GM19372 (cell line): ENCODE measurements around the gene PPP2R5D.
A peak's percentile ranks its signal among the peaks of the same experiment; 100 is the strongest.
"Not testable (repeated sequence)": the region's sequence is repeated elsewhere in the genome, so short reads cannot be mapped to it uniquely, and the experiment has no call there.

Experiments
- ATAC-seq: cut with Tn5 transposase; IDR thresholded peaks from one replicate; pipeline ENCODE4 v1.9.1; 2021; ENCODE audit warnings: mild to moderate bottlenecking, low read depth, moderate library complexity; ENCODE audit not compliant: unreplicated experiment

The PPP2R5D gene

GRCh38 chr6:42988486-42989020 lies 4.2 kb downstream of the PPP2R5D start:
- ATAC-seq, result no peak

DNA sequence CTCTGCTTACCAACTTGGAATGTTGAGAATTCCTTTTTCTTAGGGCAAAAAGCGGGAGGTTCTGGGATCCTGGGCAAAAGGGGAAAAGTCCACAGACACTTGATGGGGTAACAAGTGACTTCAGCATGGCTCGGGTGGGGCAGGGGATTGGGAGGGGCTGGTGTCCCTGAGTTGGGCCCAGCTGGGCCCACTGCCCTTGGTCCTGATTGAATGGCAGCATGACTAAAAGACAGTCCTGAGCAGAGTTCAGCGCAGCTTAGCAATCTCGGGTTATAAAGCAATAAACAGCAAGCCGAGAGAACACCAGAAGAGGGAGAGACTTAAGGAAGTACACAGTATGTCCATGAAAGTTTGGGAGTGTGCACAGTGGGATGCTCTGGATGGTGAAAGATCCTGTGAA lies 5.6 kb downstream of the PPP2R5D start:
- ATAC-seq, result no peak

GRCh38 chr6:42993445-42993844 lies 9.1 kb downstream of the PPP2R5D start:
- no peak for ATAC-seq

- no peak for ATAC-seq
Observed at GRCh38 chr6:42996513-42996912, 12.1 kb downstream of the PPP2R5D start.

DNA sequence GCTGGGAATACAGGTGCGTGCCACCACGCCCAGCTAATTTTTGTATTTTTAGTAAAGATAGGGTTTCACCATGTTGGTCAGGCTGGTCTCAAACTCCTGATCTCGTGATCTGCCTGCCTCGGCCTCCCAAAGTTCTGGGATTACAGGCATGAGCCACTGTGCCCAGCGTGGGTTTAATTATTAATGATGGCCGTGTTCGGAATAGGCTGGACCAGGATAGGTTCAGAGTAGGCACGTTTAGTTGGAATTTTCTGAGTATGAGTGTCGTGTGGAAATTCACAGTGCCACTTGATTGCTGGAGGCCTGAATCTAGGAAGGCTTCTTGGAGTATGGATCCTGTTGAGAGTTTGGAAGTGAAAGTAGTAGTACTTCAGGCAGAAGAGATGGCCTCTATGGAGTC lies 13.8 kb downstream of the PPP2R5D start:
- ATAC-seq, result not testable (repeated sequence)

DNA sequence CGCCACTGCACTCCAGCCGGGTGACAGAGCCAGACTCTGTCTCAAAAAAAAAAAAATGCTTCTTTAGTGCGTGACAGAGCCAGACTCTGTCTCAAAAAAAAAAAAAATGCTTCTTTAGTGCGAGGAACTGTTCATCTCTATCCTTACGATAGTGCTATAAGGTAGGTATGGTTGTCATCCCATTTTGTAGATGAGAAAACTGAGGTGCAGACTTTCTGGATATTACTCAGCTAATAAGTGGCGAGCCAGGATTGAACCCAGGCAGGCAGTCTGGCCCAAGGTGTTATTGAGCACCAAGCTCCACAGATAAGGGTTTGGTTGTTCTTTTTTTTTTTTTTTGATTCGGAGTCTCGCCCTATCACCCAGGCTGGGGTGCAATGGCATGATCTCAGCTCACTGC lies 17.5 kb downstream of the PPP2R5D start:
- no peak for ATAC-seq

- no peak for ATAC-seq
Observed at GRCh38 chr6:43005844-43006243, 21.5 kb downstream of the PPP2R5D start.

DNA sequence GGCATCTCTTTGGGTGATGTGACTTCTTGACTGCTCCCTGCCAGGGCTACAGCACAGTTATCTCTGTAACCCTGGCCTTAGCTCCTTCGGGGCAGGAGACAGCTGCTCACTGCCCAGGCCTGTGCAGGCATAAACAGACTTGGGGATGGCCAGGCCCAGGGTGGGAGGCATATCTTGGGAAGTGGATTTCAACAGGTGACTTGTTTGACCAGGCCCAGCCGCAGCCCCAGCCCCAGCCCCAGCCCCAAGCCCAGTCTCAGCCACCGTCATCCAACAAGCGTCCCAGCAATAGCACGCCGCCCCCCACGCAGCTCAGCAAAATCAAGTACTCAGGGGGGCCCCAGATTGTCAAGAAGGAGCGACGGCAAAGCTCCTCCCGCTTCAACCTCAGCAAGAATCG lies 21.9 kb downstream of the PPP2R5D start:
- no peak for ATAC-seq

DNA sequence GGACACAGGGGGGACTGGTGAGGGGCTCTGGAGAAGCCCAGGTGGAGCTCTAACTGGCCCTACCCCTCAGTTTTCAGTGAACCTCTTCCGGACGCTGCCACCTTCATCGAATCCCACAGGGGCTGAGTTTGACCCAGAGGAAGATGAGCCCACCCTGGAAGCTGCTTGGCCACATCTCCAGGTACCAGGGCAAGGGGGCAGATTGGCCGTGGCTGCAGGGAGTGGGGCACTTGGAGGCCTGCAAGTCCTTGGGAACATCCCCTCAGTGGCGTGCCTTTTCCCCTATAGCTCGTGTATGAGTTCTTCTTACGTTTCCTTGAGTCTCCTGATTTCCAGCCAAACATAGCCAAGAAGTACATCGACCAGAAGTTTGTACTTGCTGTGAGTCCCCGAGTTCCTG lies 22.8 kb downstream of the PPP2R5D start:
- no peak for ATAC-seq

DNA sequence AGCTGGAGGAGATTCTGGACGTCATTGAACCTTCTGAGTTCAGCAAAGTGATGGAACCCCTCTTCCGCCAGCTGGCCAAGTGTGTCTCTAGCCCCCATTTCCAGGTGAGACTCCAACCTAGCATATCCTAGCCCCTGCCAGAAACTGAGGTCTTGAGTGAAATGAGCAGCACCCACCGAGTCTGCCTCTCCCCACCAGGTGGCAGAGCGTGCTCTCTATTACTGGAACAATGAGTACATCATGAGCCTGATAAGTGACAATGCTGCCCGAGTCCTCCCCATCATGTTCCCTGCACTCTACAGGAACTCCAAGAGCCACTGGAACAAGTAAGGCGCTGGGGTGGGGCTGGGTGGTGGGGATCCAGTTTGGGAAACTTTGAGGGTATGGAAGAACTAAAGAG lies 24.8 kb downstream of the PPP2R5D start:
- no peak for ATAC-seq

DNA sequence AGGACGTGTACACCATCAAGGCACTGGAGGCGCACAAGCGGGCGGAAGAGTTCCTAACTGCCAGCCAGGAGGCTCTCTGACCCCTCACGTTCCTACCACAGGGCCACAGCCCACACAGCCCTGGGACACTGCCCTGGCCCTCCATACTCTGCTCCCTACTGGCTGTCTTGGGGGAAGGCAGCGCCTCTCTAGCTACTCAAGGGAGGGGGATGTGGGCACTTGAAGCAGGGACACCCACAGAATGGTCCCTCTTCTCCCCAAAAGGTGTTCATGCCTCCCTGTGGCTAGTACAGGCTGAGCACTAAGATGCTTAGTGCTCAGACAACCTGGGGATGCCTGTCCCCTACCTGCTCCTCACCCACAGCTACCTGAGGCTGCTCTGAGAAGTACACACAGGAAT lies 26.8 kb downstream of the PPP2R5D start:
- no peak for ATAC-seq

GRCh38 chr6:43012364-43012763 lies 28.0 kb downstream of the PPP2R5D start:
- no peak for ATAC-seq

DNA sequence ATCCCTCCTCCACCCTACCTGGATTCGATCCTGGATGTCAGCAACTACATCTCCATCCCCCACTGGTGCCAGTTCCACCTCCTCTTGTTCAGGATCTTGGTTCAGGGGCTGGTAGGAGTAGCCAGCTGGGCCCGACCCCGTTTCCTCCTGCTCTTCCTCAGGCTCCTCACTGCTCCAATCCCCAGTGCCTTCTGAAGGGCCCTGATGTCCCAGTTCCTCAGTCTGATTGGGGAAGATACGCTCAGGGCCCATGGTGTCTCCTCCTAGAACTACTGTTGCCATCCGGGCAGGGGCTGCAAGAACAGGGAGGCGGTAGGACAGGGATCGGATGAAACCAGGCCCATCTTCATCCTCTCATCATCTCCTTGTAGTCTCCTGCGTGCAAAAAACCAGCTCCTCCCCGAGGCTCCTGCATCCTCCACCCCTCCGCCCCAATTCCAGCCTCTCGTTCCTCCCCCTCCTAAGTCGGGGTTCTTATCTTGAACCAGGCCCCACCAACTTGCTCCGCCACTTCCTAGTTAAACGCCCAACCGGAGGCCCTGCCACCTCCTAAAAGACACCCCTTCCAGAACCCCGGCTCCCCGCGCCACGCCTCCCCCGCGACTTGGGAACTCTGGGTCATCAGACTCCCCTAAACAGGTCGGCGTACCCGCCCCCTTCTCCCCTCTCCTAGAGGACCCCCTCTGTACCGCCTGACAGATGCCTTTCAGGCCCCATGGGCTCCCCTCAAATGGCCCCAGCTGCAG lies 28.9 kb downstream of the PPP2R5D start:
- ATAC-seq, result no peak

DNA sequence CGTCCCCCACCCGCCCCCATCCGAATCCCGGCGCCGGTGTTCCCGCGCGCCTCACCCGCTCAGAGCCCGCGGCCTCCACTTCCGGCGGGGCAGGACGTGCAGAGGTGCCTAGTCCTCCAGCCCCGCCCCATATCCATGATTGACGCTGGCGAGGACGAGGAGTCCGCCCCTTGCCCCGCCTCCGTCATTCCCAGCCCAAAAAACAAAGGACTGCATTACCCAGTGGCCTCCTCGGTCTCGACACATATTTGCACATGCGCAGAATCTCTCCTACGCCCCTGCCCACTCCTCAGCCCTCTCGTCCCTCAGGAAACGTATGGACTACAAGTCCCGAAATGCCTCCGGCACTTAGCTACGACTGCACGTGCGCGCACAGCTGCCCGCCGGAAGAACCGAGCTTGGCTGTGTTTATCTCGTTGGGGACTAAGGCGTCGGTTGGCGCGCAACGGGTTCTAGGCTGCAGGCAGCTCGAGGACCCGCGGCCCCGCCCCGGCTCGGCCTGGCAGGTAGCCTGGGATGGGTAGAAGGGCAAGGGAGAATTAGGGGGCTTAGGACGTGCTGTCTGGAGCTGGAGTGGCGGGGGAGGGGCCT lies 29.6 kb downstream of the PPP2R5D start, which contains the start of the genes KLHDC3 and MEA1:
TSS of gene KLHDC3 (plus strand) at position 407 of the 591 bp plus-strand sequence. CDS start 2,944 bp downstream, outside the sequence.
TSS of gene MEA1 (minus strand) at position 104 of the 591 bp plus-strand sequence. CDS start 133 bp downstream, outside the sequence.
- peak; percentile 94 for ATAC-seq

GRCh38 chr6:43014434-43014909 lies 30.1 kb downstream of the PPP2R5D start:
- ATAC-seq, result no peak

GRCh38 chr6:43016176-43016942 lies 32.0 kb downstream of the PPP2R5D start:
- no peak for ATAC-seq

DNA sequence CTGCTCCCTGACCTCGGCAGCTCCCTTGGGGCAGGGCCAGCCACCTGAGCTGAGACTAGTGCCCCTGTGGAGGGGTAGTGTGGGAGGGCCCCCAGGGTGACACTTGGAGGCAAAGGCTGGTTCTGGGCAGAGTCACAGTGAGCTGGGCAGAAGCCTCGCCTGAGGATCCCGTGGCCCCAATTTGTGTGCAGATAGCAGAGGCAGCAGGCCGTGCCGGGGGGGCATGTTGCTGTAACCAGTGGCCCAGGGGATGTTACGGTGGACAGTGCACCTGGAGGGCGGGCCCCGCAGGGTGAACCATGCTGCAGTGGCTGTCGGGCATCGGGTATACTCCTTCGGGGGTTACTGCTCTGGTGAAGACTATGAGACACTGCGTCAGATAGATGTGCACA lies 32.6 kb downstream of the PPP2R5D start:
- no peak for ATAC-seq

DNA sequence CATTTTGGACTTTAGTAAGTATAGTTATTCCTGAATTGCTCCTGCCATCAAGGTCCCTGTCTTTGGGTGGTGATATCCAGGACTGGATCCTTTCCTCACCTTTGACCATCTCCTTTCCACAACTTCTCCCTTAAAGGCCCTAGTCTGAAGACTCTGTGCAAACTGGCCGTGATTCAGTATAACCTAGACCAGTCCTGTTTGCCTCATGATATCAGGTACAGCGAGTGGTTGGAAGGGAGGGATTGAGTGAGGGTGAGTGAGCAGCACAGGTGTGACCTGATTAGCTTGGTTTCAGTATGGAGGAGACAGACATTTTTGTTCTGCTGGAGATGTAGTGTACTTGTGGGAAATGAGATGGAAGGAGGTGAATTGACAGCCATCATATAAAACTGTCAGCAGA lies 34.8 kb downstream of the PPP2R5D start:
- ATAC-seq, result no peak

- no peak for ATAC-seq
Observed at GRCh38 chr6:43020052-43020705, 35.8 kb downstream of the PPP2R5D start.

- no peak for ATAC-seq
Observed at GRCh38 chr6:43020847-43021246, 36.5 kb downstream of the PPP2R5D start.
